SH-SY5Y (cell line): ENCODE results near the gene PTPRD.

Source experiments
- GATA2 ChIP-seq: IDR thresholded peaks from 2 replicates; pipeline ENCODE4 v1.6.1; 2011; ENCODE audit warnings: mild to moderate bottlenecking, low read depth, low read length
- GATA3 ChIP-seq: IDR thresholded peaks from 2 replicates; pipeline ENCODE4 v1.6.1; 2011; ENCODE audit warnings: low read depth, mild to moderate bottlenecking, low read length, moderate library complexity

DNA sequence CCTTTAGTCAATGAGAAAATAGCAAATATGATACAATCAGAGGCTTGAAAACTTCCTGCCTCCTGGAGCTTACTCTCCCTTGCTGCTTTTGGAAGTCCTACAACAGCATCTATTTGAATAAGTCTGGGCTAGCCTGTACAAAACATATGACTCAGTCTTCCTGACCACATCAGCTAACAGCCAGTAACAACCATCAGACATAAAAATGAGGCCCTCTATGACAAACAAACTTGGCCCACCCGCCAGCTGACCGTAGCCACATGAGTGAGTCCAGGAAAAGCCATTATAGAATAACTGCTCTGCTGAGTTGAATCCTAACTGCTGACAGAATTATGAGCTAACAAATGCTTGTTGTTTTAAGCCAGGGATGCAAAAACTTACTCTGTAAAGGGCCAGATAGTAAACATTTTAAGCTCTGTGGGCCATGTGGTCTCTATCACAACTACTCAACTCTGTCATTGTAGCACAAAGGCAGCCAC, 347.6 kb downstream of the PTPRD start:
- TF ChIP-seq GATA2 = no peak
- no peak for TF ChIP-seq GATA3
